Stimulated activated CD8-positive, alpha-beta memory T cell treated with anti-CD3 and anti-CD28 coated beads, Interleukin-12 subunit alpha, Interleukin-12 subunit beta, amount 100 ng/mL, for 1 hour (primary cell): ENCODE data around the gene FAM89B.

Experiments
- DNase-seq: peaks from one replicate; pipeline ENCODE4 v3.0.0-alpha.2; 2020; ENCODE audit warnings: low read depth

FAM89B gene

GRCh38 chr11:65610404-65610803 is 38.1 kb downstream of the FAM89B start:
- DNase-seq, result no peak

- DNase-seq, result no peak
Measured at GRCh38 chr11:65611028-65611757, 38.9 kb downstream of the FAM89B start.

GRCh38 chr11:65611758-65612603 is 39.6 kb downstream of the FAM89B start:
- no peak for DNase-seq

- no peak for DNase-seq
Measured at GRCh38 chr11:65612691-65613090, 40.4 kb downstream of the FAM89B start.

GRCh38 chr11:65613091-65613928 is 41.0 kb downstream of the FAM89B start:
- no peak for DNase-seq

GRCh38 chr11:65615229-65615949 is 43.1 kb downstream of the FAM89B start, which contains the start of gene PCNX3:
Gene PCNX3 (plus strand): TSS chr11:65615776. CDS start chr11:65616312, 536 bp downstream.
- DNase-seq, result peak; percentile 100

GRCh38 chr11:65615950-65616574 is 43.7 kb downstream of the FAM89B start:
- DNase-seq, result no peak

- no peak for DNase-seq
Measured at GRCh38 chr11:65616575-65617001, 44.2 kb downstream of the FAM89B start.

- DNase-seq, result no peak
Measured at GRCh38 chr11:65617136-65617850, 45.0 kb downstream of the FAM89B start.

GRCh38 chr11:65617990-65618751 is 45.8 kb downstream of the FAM89B start:
- DNase-seq, result no peak

GRCh38 chr11:65618763-65619162 is 46.4 kb downstream of the FAM89B start:
- DNase-seq, result no peak

- DNase-seq, result no peak
Measured at GRCh38 chr11:65619281-65619928, 47.1 kb downstream of the FAM89B start.

- DNase-seq, result no peak
Measured at GRCh38 chr11:65620666-65621065, 48.3 kb downstream of the FAM89B start.

- no peak for DNase-seq
Measured at GRCh38 chr11:65621460-65621859, 49.1 kb downstream of the FAM89B start.

GRCh38 chr11:65622011-65622410 is 49.7 kb downstream of the FAM89B start:
- no peak for DNase-seq

- no peak for DNase-seq
Measured at GRCh38 chr11:65623177-65623576, 50.8 kb downstream of the FAM89B start.
